ENCODE measurements around the gene SLC6A1.
A peak's percentile ranks its signal among the peaks of the same experiment; 100 is the strongest.

The SLC6A1 gene

GRCh38 chr3:10993729-10994065, 1.1 kb downstream of the SLC6A1 start:
- DNase-seq: peak; percentile 13

GRCh38 chr3:10994306-10994705, 1.8 kb downstream of the SLC6A1 start:
- no peak for DNase-seq

DNA sequence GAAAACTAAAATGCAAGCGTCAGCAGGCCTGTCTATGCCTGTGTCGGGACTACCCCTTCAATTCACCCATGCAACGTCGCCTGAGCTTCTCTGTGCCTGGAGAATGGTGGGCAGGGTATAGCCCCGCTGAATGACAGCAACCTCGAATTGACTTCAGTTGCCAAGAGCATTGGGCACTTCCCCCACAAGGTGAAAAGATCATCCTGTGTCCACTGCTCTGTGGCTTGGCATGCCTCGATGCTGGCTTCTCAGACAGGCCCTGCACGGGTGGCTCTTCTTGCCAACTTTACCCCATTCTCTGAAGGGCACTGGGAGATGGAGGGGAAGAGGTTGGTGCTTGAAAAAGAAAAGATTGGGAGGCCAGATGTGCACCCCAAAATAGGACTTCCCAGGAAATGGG, 3.3 kb downstream of the SLC6A1 start:
- DNase-seq: no peak

DNA sequence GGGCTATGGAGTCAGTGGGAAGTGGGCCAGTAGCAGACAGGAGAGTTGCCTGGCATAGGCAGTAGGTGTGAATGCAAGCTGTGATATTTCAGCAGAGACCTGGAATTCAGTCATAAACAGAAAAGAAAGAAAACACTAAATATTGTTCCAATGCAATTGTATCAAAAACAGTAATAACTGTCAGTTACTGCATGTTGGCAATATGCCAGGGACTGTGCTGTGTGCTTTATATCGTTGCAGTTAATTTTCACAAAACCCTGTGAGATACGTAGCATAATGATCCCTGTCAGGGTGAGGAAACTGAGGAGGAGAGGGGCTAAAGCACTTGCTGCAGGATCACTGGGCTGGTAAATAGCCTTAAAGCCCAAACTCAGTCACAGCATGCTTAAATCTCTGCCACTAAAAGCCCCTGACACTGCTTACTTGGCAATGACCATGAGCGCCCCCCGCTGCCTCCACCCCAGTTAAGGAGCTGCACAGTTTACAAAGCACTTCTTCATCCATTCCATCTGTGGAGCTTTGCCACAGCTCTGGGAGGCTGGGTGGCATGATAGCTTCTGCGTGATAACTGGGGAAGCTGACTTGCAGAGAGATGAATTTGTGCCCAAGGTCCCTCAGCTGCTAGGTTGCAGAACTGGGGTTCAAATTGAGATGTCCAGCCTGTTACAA, 3.9 kb downstream of the SLC6A1 start:
- DNase-seq: no peak

DNA sequence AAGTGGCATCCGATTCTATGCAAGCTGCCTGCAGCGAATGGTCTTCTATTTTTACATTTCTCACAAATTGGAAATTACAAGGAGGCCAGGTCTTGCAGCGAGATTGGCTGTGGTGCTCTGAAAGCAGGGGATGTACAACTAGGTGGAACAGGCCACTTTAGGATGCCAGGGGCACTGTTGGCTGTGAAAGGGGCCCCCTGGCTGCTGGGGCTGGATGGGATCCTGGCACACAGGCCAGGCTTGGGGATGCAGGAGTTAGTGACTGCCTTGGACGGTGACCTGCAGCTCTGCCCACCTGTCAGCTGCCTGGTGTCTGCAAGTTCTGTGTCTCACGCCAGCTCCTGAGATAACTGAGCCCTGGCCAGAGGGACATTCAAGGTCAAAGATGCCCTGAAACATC, 4.6 kb downstream of the SLC6A1 start:
- no peak for DNase-seq

DNA sequence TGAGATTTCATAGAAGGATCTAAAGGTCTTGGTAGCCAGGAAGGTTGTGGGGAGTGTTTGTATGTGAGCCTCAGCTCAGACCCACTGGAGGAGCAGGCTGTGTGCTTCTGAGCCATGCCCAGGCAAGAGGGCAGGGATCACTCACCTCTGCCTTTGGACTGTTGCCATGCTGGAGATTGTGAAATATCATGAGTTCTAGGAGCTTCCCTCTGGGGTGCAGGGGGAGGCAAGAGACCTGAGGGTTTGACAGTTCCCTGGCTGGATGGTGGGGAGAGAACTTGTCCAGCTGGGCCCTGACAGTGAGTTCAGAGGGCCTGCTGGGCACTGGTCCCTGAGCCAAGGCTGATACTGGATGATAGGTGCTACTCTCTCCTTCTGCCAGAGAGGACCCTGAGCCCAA, 6.0 kb downstream of the SLC6A1 start:
- DNase-seq: no peak

GRCh38 chr3:10999221-11000107, 6.9 kb downstream of the SLC6A1 start:
- no peak for DNase-seq

GRCh38 chr3:11000528-11000927, 8.0 kb downstream of the SLC6A1 start:
- no peak for DNase-seq

DNA sequence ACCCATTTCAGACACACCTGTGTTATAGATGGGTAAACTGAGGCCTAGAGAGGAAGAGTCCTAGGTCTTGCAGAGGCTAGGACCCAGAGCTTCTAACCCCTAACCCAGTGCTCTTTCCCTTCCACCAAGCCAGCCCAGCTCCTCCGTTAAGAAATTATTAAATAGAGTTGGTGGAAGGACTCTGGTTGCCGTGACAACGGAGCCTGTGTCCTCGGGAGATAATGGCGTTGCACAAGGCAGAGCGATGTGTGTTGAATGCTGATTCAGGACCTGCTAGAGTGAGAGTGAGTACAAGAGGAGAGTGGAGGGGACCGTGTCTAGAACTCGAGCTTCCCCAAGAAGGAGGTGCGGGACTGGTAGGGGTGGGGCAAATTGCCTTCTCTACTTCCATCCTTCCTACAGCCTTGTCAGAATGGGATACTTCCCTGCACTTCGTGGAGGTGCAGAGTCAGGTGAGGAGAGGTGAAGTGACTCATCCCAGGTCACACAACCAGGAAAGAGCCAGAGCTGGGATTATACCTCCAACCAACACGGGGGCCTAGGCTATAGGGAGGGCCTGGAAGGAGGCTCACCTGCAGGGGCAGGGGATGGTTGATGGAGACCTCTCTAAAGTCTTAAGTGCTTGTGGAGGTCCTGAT, 8.6 kb downstream of the SLC6A1 start:
- no peak for DNase-seq

GRCh38 chr3:11001658-11002021, 9.1 kb downstream of the SLC6A1 start:
- DNase-seq: no peak

DNA sequence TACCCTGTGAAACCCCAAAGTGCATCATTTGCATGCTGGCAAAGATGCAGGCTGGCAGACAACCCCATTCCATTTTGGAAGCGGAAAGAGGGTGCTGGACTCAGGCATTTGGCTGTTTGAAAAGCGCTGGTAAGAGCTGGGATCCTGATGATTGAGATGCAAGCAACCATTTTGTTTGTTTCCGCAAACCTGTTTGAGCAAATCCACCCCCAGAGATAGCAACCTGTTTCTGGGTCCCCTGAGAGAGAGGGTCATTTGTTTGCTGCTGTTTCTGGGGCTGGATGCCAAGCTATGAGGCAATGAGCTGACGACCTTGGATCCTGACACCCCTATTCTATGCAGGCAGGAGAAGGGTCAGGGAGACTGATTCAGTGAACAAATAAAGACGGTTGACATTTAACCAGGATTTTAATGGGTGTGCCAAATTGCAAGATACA, 9.8 kb downstream of the SLC6A1 start:
- no peak for DNase-seq

- DNase-seq: no peak
These were observed 12.0 kb downstream of the SLC6A1 start for GRCh38 chr3:11004563-11004962.

- no peak for DNase-seq
These were observed 13.2 kb downstream of the SLC6A1 start for GRCh38 chr3:11005686-11006256.

GRCh38 chr3:11006986-11007933, 14.7 kb downstream of the SLC6A1 start:
- DNase-seq: no peak

DNA sequence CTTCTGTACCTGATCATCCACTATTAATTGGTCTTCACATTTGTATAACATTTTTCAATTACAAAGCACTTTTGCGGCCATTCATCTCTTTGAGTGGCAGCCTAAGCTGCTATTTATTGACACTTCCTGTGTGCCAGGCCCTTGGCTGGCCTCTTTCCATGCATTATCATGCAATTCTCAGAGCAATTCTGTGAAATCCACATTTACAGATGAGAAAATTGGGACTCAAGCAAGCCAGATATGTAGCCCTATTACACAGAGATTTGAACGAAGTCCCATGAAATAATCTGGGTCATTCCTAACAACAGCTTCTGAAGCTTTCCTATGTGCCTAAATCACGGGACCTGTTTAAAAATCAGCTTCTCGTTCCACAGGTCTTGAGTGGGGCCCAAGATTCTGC, 17.4 kb downstream of the SLC6A1 start:
- DNase-seq: no peak

- no peak for DNase-seq
These were observed 18.0 kb downstream of the SLC6A1 start for GRCh38 chr3:11010426-11011165.

- no peak for DNase-seq
These were observed 21.7 kb downstream of the SLC6A1 start for GRCh38 chr3:11014253-11014652.

DNA sequence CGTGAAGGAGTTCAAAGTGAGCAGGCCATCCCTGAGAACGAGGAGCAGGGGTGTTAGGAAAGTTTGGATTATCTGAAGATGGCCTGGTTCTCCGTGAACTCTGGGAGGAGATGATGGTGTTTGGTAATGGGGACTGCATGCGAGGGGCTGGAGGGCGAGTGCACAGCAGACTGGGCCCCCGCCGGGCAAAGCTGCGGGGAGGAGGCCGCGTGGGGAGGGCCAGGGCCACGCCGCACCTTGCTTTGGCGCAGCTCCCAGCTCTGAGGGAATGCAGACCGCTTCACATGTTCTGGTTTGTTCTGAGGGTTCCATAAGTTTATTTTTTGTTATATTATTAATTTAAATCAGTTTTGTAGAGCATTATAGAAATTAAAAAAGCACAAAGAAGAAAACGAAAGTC, 22.2 kb downstream of the SLC6A1 start:
- no peak for DNase-seq

- no peak for DNase-seq
These were observed 22.8 kb downstream of the SLC6A1 start for GRCh38 chr3:11015369-11015768.

DNA sequence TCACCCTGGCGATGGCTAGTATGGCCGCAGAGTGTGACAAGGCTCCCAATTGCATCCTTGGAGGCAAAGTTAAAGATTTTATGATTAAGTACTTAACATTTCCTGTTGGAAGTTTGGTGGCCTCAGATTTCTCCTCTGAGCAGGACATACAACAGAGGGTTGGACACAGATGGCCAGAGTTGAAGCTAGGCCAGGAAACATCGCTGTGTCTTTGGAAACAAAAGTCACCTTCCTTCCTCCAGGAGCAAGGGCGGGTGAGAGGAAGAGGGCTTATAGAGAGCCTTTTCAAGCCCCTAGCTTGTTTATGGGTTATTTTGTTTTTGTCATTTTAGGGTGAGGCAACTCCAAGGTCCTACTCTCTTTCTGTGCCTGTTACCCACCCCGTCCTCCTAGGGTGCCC, 24.2 kb downstream of the SLC6A1 start:
- no peak for DNase-seq

GRCh38 chr3:11019116-11019819, 26.7 kb downstream of the SLC6A1 start:
- DNase-seq: no peak
